Measurements from ENCODE around the gene PPCS. TPM values are rescaled to one million over a fixed set of nuclear protein-coding genes. Genes with fewer than 3 reads are reported as not detected.
A peak's percentile ranks its signal among the peaks of the same experiment; 100 is the strongest.

PPCS gene
- total and polyA plus RNA-seq, 2 donors (not counting 1 experiment from before 2014, with no cell fraction given), result 39.3 to 40.3 TPM

DNA sequence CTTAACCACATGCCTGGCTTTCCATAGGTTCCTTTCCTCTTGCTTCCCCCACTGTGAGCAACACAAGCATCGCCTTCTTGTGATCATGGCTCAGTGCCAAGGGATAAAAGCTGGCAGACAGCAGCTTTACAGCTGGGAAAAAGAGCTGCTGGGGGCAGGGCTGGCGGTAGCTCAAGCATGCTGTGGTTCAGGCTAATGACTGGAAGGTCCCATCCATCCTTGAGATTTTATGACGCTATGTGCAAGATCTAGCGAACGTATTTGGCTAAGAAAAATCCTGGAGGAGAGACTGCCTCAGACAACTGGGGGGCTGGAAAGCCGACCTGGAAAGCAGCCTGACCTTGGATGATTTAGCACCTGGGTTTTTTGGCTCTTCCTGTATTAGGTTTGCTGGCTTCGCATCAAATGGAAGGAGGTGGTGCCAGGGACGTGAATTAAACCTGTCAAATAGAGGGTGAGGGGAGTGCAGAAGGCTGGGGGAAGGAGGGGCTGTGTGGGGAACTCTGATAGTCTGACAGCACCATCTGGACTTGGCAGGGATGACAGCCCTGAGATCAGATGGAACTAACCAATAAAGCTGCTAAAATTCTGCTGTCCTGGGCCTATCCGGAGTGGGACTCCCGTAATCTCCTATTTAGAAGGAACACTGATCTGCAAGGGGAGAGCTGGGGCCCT, 35.3 kb upstream of the PPCS start:
- Histone ChIP-seq H3K27me3 (ENCODE audit: control insufficient read depth, insufficient read depth, low read length) (no peaks in the 10 kb centered on the region), H3K27ac (ENCODE audit: insufficient read depth, low read length) (no peak overlapping the region), H3K79me2 (ENCODE audit: control insufficient read depth, insufficient read depth, low read length) (no peaks in the 10 kb centered on the region), H2AFZ (ENCODE audit: low read length) (no peak overlapping the region), H3K9ac (ENCODE audit: insufficient read depth, low read length) (no peak overlapping the region), H3K36me3 (ENCODE audit: control insufficient read depth, insufficient read depth, low read length) (no peaks in the 10 kb centered on the region), H3K4me2 (ENCODE audit: extremely low read depth, insufficient read depth, low read length) (no peak overlapping the region), H4K20me1 (ENCODE audit: control insufficient read depth, extremely low read depth, insufficient read depth, low read length) (no peaks in the 10 kb centered on the region), H3K9me3 (ENCODE audit: control insufficient read depth, insufficient read depth, low read depth, low read length) (no peaks in the 10 kb centered on the region), H3K4me3 (replicated peaks in 1 of 4; ENCODE audit: control extremely low read depth in 1 of 4, insufficient read depth in 1 of 4, low read depth in 3 of 4, low read length in 4 of 4) (peak overlapping the region in 1 of 4 experiments; percentile 14), H3K4me1 (ENCODE audit: control insufficient read depth, extremely low read depth, insufficient read depth, low read length) (peaks cover 2% of the 10 kb centered on the region)
- peak; percentile 93 to 98 for DNase-seq (ENCODE audit: low read depth in 2 of 2)
- no peak for TF ChIP-seq EZH2 (IDR thresholded peaks at IDR 0.05; ENCODE audit: low read length, missing control alignments)
- TF ChIP-seq, protein P1, sequence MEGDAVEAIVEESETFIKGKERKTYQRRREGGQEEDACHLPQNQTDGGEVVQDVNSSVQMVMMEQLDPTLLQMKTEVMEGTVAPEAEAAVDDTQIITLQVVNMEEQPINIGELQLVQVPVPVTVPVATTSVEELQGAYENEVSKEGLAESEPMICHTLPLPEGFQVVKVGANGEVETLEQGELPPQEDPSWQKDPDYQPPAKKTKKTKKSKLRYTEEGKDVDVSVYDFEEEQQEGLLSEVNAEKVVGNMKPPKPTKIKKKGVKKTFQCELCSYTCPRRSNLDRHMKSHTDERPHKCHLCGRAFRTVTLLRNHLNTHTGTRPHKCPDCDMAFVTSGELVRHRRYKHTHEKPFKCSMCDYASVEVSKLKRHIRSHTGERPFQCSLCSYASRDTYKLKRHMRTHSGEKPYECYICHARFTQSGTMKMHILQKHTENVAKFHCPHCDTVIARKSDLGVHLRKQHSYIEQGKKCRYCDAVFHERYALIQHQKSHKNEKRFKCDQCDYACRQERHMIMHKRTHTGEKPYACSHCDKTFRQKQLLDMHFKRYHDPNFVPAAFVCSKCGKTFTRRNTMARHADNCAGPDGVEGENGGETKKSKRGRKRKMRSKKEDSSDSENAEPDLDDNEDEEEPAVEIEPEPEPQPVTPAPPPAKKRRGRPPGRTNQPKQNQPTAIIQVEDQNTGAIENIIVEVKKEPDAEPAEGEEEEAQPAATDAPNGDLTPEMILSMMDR (conservative IDR thresholded peaks at IDR 0.05 in 1 of 2, IDR thresholded peaks at IDR 0.05 in 1 of 2; ENCODE audit: low read depth in 1 of 2, low read length in 2 of 2), result no peak

DNA sequence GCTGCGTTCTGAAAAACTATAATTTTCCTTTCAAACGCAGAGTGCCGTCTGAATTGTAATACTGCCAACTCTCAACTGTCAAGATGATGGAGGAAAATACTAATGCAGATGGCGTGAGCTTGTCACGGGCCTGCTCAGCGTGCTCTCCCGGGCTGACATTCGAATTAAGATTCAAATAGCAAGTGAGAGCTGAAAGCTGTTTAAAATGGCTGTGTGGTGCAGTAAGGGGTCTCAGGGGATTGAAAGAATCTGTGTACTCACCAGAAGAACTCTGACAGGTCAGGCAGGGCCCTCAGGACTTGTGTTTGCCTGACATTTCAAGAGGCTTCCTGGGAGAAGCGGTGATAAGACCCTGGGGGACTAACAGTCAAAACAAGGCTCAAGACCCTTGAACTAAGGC, 33.6 kb upstream of the PPCS start:
- Histone ChIP-seq H3K79me2 (ENCODE audit: control insufficient read depth, insufficient read depth, low read length) (no peaks in the 10 kb centered on the region), H4K20me1 (ENCODE audit: control insufficient read depth, extremely low read depth, insufficient read depth, low read length) (no peaks in the 10 kb centered on the region), H2AFZ (ENCODE audit: low read length) (no peak overlapping the region), H3K9ac (ENCODE audit: insufficient read depth, low read length) (no peak overlapping the region), H3K9me3 (ENCODE audit: control insufficient read depth, insufficient read depth, low read depth, low read length) (no peaks in the 10 kb centered on the region), H3K4me3 (replicated peaks in 1 of 4; ENCODE audit: control extremely low read depth in 1 of 4, insufficient read depth in 1 of 4, low read depth in 3 of 4, low read length in 4 of 4) (no peak overlapping the region), H3K4me2 (ENCODE audit: extremely low read depth, insufficient read depth, low read length) (no peak overlapping the region), H3K4me1 (ENCODE audit: control insufficient read depth, extremely low read depth, insufficient read depth, low read length) (peaks cover 2% of the 10 kb centered on the region), H3K36me3 (ENCODE audit: control insufficient read depth, insufficient read depth, low read length) (no peaks in the 10 kb centered on the region), H3K27me3 (ENCODE audit: control insufficient read depth, insufficient read depth, low read length) (no peaks in the 10 kb centered on the region), H3K27ac (ENCODE audit: insufficient read depth, low read length) (no peak overlapping the region)
- DNase-seq (ENCODE audit: low read depth in 2 of 2), result no peak
- TF ChIP-seq, protein P1 (conservative IDR thresholded peaks at IDR 0.05 in 1 of 2, IDR thresholded peaks at IDR 0.05 in 1 of 2; ENCODE audit: low read depth in 1 of 2, low read length in 2 of 2), result no peak
- no peak for TF ChIP-seq EZH2 (IDR thresholded peaks at IDR 0.05; ENCODE audit: low read length, missing control alignments)

DNA sequence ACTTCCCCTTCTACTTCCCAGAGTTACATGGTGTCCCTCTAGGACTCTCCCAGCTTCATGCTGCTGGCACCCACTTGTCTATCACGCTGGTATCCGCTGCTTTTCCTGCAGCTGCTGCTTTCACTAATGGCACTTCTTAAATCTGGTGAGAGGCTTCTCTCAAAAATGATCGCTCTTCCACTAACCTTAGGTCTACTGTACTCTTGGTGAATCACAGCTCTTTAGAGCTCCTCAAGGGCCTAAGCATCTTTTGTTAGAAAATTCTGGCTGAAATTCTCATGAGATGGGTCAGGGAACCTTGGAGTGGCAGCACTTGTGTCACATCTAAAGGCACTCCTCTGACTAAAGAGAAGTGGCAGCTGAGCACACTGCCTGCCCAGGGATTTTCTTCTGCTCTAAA, 32.7 kb upstream of the PPCS start:
- no peaks in the 10 kb centered on the region for H3K36me3 ChIP-seq (ENCODE audit: control insufficient read depth, insufficient read depth, low read length)
- DNase-seq (ENCODE audit: low read depth in 2 of 2), result no peak
- no peaks in the 10 kb centered on the region for H3K79me2 ChIP-seq (ENCODE audit: control insufficient read depth, insufficient read depth, low read length)
- no peaks in the 10 kb centered on the region for H3K27me3 ChIP-seq (ENCODE audit: control insufficient read depth, insufficient read depth, low read length)
- peaks cover 2% of the 10 kb centered on the region for H3K4me1 ChIP-seq (ENCODE audit: control insufficient read depth, extremely low read depth, insufficient read depth, low read length)
- H3K9ac ChIP-seq (ENCODE audit: insufficient read depth, low read length), result no peak overlapping the region
- TF ChIP-seq, protein P1 (conservative IDR thresholded peaks at IDR 0.05 in 1 of 2, IDR thresholded peaks at IDR 0.05 in 1 of 2; ENCODE audit: low read depth in 1 of 2, low read length in 2 of 2), result no peak
- no peak for TF ChIP-seq EZH2 (IDR thresholded peaks at IDR 0.05; ENCODE audit: low read length, missing control alignments)
- no peak overlapping the region for H2AFZ ChIP-seq (ENCODE audit: low read length)
- H4K20me1 ChIP-seq (ENCODE audit: control insufficient read depth, extremely low read depth, insufficient read depth, low read length), result no peaks in the 10 kb centered on the region
- no peak overlapping the region for H3K4me3 ChIP-seq (replicated peaks in 1 of 4; ENCODE audit: control extremely low read depth in 1 of 4, insufficient read depth in 1 of 4, low read depth in 3 of 4, low read length in 4 of 4)
- H3K9me3 ChIP-seq (ENCODE audit: control insufficient read depth, insufficient read depth, low read depth, low read length), result no peaks in the 10 kb centered on the region
- H3K27ac ChIP-seq (ENCODE audit: insufficient read depth, low read length), result no peak overlapping the region
- no peak overlapping the region for H3K4me2 ChIP-seq (ENCODE audit: extremely low read depth, insufficient read depth, low read length)
